GM12878 (cell line): Measurements from ENCODE around the gene ANKFY1. TPM values are rescaled to one million over a fixed set of nuclear protein-coding genes. Genes with fewer than 3 reads are reported as not detected.

Experiments
- ATAC-seq: fragments of 200-7000 bp; cut with Tn5 transposase; 3 replicates; pipeline ENCODE4 v1.9.1; 2020; ENCODE audit warnings: mild to moderate bottlenecking, moderate library complexity
- BruUV-seq: library from RNA; stranded (reverse); fragments of 400-500 nt; replicated peaks from 2 replicates; lab custom pipeline; 2021; lab: Mats Ljungman, UMichigan
- CTCF ChIA-PET: fragments of 300-600 bp; sonication (Branson Sonifier 250); formaldehyde crosslinking; extraction: SDS; loops from one replicate; lab custom pipeline; 2021; ENCODE audit warnings: inconsistent platforms; lab: Yijun Ruan, JAX
- POLR2A ChIA-PET: fragments of 350-600 bp; formaldehyde crosslinking; extraction: SDS; loops from one replicate; lab custom pipeline; 2021; ENCODE audit warnings: inconsistent platforms; lab: Charles Lee
- RAD21 ChIA-PET: fragments of 300-600 bp; sonication (Branson Sonifier 250); formaldehyde crosslinking; loops from one replicate; lab custom pipeline; 2023; ENCODE audit warnings: antibody characterized with exemption; ENCODE audit not compliant: unreplicated experiment; lab: Charles Lee
- SMC1A ChIA-PET: fragments of 300-600 bp; sonication (Branson Sonifier 250); formaldehyde crosslinking; loops from one replicate; lab custom pipeline; 2023; ENCODE audit not compliant: unreplicated experiment, uncharacterized antibody; lab: Charles Lee
- DNase-seq: peaks from one replicate; pipeline ENCODE4 v3.0.0-alpha.2; 2011; ENCODE audit warnings: low read depth, low spot score
- FAIRE-seq: peaks from 3 replicates; lab custom pipeline; 2011; peaks lifted over from hg19 to GRCh38; lab: Jason Lieb, UNC
- H2AFZ ChIP-seq: 2 replicates; pipeline ENCODE4 v1.6.0; 2011; ENCODE audit warnings: low read depth, low read length, control low read depth; ENCODE audit not compliant: control insufficient read depth
- H3K27ac ChIP-seq: 2 replicates; pipeline ENCODE4 v1.5.1; 2011; ENCODE audit warnings: control low read depth; ENCODE audit not compliant: control insufficient read depth, insufficient read depth
- H3K27me3 ChIP-seq, 2 experiments: replicated peaks in 1 of 2; 2 replicates each; pipeline versions ENCODE4 v1.6.0 to v1.6.1; 2011; ENCODE audit warnings: low read length in 1 of 2; ENCODE audit not compliant: control insufficient read depth in 2 of 2, insufficient read depth in 2 of 2
- H3K36me3 ChIP-seq, 2 experiments: 2 replicates each; pipeline ENCODE4 v1.5.1; 2011; ENCODE audit warnings: low read length in 1 of 2; ENCODE audit not compliant: control insufficient read depth in 2 of 2, insufficient read depth in 2 of 2
- H3K4me1 ChIP-seq: 2 replicates; pipeline ENCODE4 v1.6.1; 2011; ENCODE audit warnings: mild to moderate bottlenecking, low read length, moderate library complexity, mixed read lengths; ENCODE audit not compliant: control insufficient read depth, insufficient read depth
- H3K4me2 ChIP-seq: 2 replicates; pipeline ENCODE4 v1.6.0; 2011; ENCODE audit warnings: control low read depth; ENCODE audit not compliant: control insufficient read depth, insufficient read depth
- H3K4me3 ChIP-seq: fragments of 200-600 bp; sonication (generic); 2 replicates; pipeline ENCODE4 v1.5.1; 2016
- H3K79me2 ChIP-seq: 2 replicates; pipeline ENCODE4 v1.6.0; 2011; ENCODE audit warnings: low read length; ENCODE audit not compliant: control insufficient read depth, insufficient read depth
- H3K9ac ChIP-seq: 2 replicates; pipeline ENCODE4 v1.8.0; 2011; ENCODE audit warnings: low read length, control low read depth, mixed read lengths; ENCODE audit not compliant: control insufficient read depth, insufficient read depth
- H3K9me3 ChIP-seq: replicated peaks from 3 replicates; pipeline ENCODE4 v1.5.1; 2011; ENCODE audit warnings: mild to moderate bottlenecking, low read length; ENCODE audit not compliant: control insufficient read depth, insufficient read depth
- H4K20me1 ChIP-seq: 2 replicates; pipeline ENCODE4 v1.6.0; 2011; ENCODE audit not compliant: control insufficient read depth, insufficient read depth
- CBX5 ChIP-seq: sonication (generic); IDR thresholded peaks from 2 replicates; pipeline ENCODE4 v1.6.1; 2016; ENCODE audit warnings: low read depth, moderate library complexity, mild to moderate bottlenecking, inconsistent platforms
- CREB1 ChIP-seq: IDR thresholded peaks from 2 replicates; pipeline ENCODE4 v1.6.1; 2012; ENCODE audit warnings: low read depth, mild to moderate bottlenecking, inconsistent platforms
- EGR1 ChIP-seq, 2 experiments: IDR thresholded peaks; 1 replicate in 1 of 2; 2 replicates in 1 of 2; pipeline ENCODE4 v1.6.1; 2011 to 2012; ENCODE audit warnings: low read depth in 2 of 2, low read length in 2 of 2, borderline replicate concordance in 1 of 2, mild to moderate bottlenecking in 1 of 2, moderate library complexity in 1 of 2
- ESRRA ChIP-seq: IDR thresholded peaks from 2 replicates; pipeline ENCODE4 v1.6.1; 2012; ENCODE audit warnings: mild to moderate bottlenecking, low read length, improper control_type of control experiment
- FOS ChIP-seq: IDR thresholded peaks from 3 replicates; pipeline ENCODE4 v1.6.1; 2011; ENCODE audit warnings: borderline replicate concordance; ENCODE audit not compliant: insufficient read length; ENCODE audit errors: extremely low read depth
- GABPA ChIP-seq: IDR thresholded peaks from 2 replicates; pipeline ENCODE4 v1.6.1; 2014; ENCODE audit warnings: antibody characterized with exemption, low read depth, mild to moderate bottlenecking, inconsistent platforms
- NR2F1 ChIP-seq: fragments of 450-650 bp; conservative IDR thresholded peaks from 2 replicates; pipeline ENCODE4 v1.6.1; 2017; ENCODE audit warnings: mild to moderate bottlenecking
- POLR2AphosphoS5 ChIP-seq: IDR thresholded peaks from 2 replicates; pipeline ENCODE4 v1.6.1; 2011; ENCODE audit warnings: mild to moderate bottlenecking, low read length, inconsistent platforms
- RBBP5 ChIP-seq: fragments of 200-600 bp; sonication (generic); conservative IDR thresholded peaks from 2 replicates; pipeline ENCODE4 v1.6.1; 2016
- YY1 ChIP-seq: IDR thresholded peaks from 2 replicates; pipeline ENCODE4 v1.6.1; 2011; ENCODE audit warnings: low read depth, mild to moderate bottlenecking, low read length
- ZNF24 ChIP-seq: fragments of 450-650 bp; IDR thresholded peaks from 2 replicates; pipeline ENCODE4 v1.6.1; 2017; ENCODE audit warnings: antibody characterized with exemption, mild to moderate bottlenecking
- WGBS: methylation state at CpG from one replicate; pipeline ENCODE4 v1.1.6; 2016; ENCODE audit warnings: low lambda C conversion rate; ENCODE audit not compliant: insufficient replicate concordance, insufficient coverage; ENCODE audit errors: missing lambda C conversion rate; 5-methylcytosine and 5-hydroxymethylcytosine counted together
- in situ Hi-C: fragments of 300-500 bp; cut with MboI; formaldehyde crosslinking; loops from 9 replicates; pipeline ENCODE4 v1.14.3; 2018; ENCODE audit warnings: mixed read lengths
- intact Hi-C: fragments of 100-400 bp; cut with micrococcal nuclease; formaldehyde crosslinking; loops from one replicate; pipeline ENCODE4 v1.14.2; 2022; ENCODE audit not compliant: unreplicated experiment
- polyA plus RNA-seq, 11 experiments: library from polyadenylated mRNA; depleted of rRNA in 4 of 11; unstranded in 6 of 11; stranded (reverse) in 5 of 11; fragments of >200 nt; fragmentation: Nextera tagmentation in 4 of 11; fragmentation: Illumina TruSeq in 1 of 11; extraction: Ambion mirVana in 4 of 11; extraction: Trizol in 1 of 11; gene quantifications; 1 replicate in 1 of 11; 2 replicates in 10 of 11; pipeline versions ENCODE4 v1.2.1 to v1.2.3, GENCODE V29; 2011 to 2016; ENCODE audit warnings: inconsistent platforms in 2 of 11, missing spikeins in 2 of 11, low read depth in 1 of 11
- total RNA-seq, 4 experiments: library from RNA; depleted of rRNA in 3 of 4; stranded (reverse); fragments of >200 nt in 3 of 4; fragmentation: Illumina TruSeq in 1 of 4; extraction: Trizol in 1 of 4; gene quantifications; 2 replicates each; pipeline versions ENCODE4 v1.2.1 to v1.2.3, GENCODE V29; 2013 to 2021
- TF ChIP-seq, protein P1 (sequence below): IDR thresholded peaks from 2 replicates; pipeline ENCODE4 v1.6.1; 2012; ENCODE audit warnings: low read depth, low read length, improper control_type of control experiment
- TF ChIP-seq, protein P2 (sequence below): IDR thresholded peaks from 2 replicates; pipeline ENCODE4 v1.6.1; 2012; ENCODE audit warnings: low read depth, low read length, improper control_type of control experiment
- TF ChIP-seq, protein P3 (sequence below): IDR thresholded peaks from 2 replicates; pipeline ENCODE4 v1.6.1; 2012; ENCODE audit warnings: mild to moderate bottlenecking, low read depth, low read length
- TF ChIP-seq, protein P4 (sequence below): fragments of 450-650 bp; IDR thresholded peaks from 2 replicates; pipeline ENCODE4 v1.6.1; 2017; ENCODE audit warnings: antibody characterized with exemption, mild to moderate bottlenecking, moderate library complexity

Gene ANKFY1
- total and polyA plus RNA-seq, 10 of the 15 experiments (the other 5 are each of a cell fraction or from before 2014, with no cell fraction given) = 3.0 to 27.7 (median 16.4) TPM

DNA sequence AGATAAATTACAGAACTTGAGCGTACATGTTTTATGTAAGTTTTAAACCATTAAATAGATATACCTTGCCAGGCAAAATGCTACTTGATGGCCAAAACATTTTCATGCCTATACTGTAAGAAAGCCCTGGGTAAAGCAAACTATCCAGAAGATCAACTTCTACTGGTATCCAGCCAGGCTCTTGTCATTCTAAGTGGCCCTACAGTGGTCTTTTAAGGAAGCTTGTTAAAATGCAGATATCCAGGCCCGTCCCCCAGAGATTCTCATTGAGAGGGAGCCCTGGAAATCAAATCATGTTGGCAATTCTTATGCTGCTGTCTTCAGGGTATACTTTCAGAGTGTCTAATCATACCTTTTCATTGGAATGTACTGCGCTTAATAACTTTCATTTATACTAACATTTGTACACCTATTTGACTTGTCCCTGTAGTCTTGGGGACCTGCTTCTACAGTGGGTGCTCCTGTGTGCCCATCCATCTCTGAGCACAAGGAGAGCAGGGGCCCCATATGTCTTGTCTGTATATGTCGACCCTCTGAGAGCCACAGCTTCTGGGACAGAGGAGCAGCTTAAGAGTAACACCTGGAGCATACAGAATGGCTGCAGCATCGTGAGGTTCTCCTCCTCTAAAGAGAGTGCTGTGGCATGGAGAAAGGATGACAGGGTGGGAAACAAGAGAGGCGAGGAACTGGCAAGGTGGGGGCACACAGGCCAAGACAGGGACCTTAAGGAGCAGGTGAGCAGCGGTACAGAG, 43.6 kb upstream of the ANKFY1 start:
- intact Hi-C loops = no loop called here
- no peak overlapping the region for H2AFZ ChIP-seq
- H3K4me2 ChIP-seq = no peak overlapping the region
- no TSS peak for BruUV-seq
- SMC1A ChIA-PET = interaction anchor here (0.6 to 1.5 kb wide), 4 partner anchors 9 to 92 kb away, joined by 3 to 14 read pairs (median 3); no protein-coding TSS in a partner anchor
- peaks cover 5% of the 10 kb centered on the region; the same call in 1 of the 2 replicates for H3K4me1 ChIP-seq
- H3K27me3 ChIP-seq = no peaks in the 10 kb centered on the region
- H4K20me1 ChIP-seq = 0 out of 2 replicates have a peak, but pooled peaks cover 5% of the 10 kb centered on the region
- RAD21 ChIA-PET = interaction anchor here (4.9 kb wide), 1 partner anchor 91 kb away, joined by 22 read pairs; no protein-coding TSS in a partner anchor
- no peaks in the 10 kb centered on the region for H3K9me3 ChIP-seq
- peaks cover 56% of the 10 kb centered on the region for H3K79me2 ChIP-seq
- ATAC-seq (no peak), FAIRE-seq (no peak), DNase-seq (no peak)
- POLR2A ChIA-PET = no interaction called here
- H3K9ac ChIP-seq = no peak overlapping the region
- no peak overlapping the region for H3K27ac ChIP-seq
- H3K36me3 ChIP-seq = peaks cover 8 to 25% of the 10 kb centered on the region in 2 experiments
- no peak overlapping the region for H3K4me3 ChIP-seq
- 84% methylated on average over 7 of the region's 7 CpGs for WGBS
- CTCF ChIA-PET = interaction anchor here (1.1 to 1.4 kb wide), 5 partner anchors 11 to 95 kb away, joined by 3 to 4 read pairs (median 3); no protein-coding TSS in a partner anchor
- in situ Hi-C loops = no loop called here
- TF ChIP-seq, protein P1, sequence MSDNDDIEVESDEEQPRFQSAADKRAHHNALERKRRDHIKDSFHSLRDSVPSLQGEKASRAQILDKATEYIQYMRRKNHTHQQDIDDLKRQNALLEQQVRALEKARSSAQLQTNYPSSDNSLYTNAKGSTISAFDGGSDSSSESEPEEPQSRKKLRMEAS = no peak
- no peak for TF ChIP-seq CBX5
- TF ChIP-seq, protein P2, sequence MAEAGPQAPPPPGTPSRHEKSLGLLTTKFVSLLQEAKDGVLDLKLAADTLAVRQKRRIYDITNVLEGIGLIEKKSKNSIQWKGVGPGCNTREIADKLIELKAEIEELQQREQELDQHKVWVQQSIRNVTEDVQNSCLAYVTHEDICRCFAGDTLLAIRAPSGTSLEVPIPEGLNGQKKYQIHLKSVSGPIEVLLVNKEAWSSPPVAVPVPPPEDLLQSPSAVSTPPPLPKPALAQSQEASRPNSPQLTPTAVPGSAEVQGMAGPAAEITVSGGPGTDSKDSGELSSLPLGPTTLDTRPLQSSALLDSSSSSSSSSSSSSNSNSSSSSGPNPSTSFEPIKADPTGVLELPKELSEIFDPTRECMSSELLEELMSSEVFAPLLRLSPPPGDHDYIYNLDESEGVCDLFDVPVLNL = no peak
- no peak for TF ChIP-seq FOS
- no peak for TF ChIP-seq NR2F1
- no peak for TF ChIP-seq ESRRA
- TF ChIP-seq ZNF24 = no peak
- TF ChIP-seq YY1 = no peak
- no peak for TF ChIP-seq POLR2AphosphoS5
- TF ChIP-seq, protein P3, sequence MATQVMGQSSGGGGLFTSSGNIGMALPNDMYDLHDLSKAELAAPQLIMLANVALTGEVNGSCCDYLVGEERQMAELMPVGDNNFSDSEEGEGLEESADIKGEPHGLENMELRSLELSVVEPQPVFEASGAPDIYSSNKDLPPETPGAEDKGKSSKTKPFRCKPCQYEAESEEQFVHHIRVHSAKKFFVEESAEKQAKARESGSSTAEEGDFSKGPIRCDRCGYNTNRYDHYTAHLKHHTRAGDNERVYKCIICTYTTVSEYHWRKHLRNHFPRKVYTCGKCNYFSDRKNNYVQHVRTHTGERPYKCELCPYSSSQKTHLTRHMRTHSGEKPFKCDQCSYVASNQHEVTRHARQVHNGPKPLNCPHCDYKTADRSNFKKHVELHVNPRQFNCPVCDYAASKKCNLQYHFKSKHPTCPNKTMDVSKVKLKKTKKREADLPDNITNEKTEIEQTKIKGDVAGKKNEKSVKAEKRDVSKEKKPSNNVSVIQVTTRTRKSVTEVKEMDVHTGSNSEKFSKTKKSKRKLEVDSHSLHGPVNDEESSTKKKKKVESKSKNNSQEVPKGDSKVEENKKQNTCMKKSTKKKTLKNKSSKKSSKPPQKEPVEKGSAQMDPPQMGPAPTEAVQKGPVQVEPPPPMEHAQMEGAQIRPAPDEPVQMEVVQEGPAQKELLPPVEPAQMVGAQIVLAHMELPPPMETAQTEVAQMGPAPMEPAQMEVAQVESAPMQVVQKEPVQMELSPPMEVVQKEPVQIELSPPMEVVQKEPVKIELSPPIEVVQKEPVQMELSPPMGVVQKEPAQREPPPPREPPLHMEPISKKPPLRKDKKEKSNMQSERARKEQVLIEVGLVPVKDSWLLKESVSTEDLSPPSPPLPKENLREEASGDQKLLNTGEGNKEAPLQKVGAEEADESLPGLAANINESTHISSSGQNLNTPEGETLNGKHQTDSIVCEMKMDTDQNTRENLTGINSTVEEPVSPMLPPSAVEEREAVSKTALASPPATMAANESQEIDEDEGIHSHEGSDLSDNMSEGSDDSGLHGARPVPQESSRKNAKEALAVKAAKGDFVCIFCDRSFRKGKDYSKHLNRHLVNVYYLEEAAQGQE = no peak
- TF ChIP-seq, protein P4, sequence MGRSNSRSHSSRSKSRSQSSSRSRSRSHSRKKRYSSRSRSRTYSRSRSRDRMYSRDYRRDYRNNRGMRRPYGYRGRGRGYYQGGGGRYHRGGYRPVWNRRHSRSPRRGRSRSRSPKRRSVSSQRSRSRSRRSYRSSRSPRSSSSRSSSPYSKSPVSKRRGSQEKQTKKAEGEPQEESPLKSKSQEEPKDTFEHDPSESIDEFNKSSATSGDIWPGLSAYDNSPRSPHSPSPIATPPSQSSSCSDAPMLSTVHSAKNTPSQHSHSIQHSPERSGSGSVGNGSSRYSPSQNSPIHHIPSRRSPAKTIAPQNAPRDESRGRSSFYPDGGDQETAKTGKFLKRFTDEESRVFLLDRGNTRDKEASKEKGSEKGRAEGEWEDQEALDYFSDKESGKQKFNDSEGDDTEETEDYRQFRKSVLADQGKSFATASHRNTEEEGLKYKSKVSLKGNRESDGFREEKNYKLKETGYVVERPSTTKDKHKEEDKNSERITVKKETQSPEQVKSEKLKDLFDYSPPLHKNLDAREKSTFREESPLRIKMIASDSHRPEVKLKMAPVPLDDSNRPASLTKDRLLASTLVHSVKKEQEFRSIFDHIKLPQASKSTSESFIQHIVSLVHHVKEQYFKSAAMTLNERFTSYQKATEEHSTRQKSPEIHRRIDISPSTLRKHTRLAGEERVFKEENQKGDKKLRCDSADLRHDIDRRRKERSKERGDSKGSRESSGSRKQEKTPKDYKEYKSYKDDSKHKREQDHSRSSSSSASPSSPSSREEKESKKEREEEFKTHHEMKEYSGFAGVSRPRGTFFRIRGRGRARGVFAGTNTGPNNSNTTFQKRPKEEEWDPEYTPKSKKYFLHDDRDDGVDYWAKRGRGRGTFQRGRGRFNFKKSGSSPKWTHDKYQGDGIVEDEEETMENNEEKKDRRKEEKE = no peak
- TF ChIP-seq EGR1 (IDR thresholded peaks at IDR 0.05; ENCODE audit: borderline replicate concordance in 1 of 2, low read depth in 2 of 2, low read length in 2 of 2) = no peak
- no peak for TF ChIP-seq GABPA
- no peak for TF ChIP-seq RBBP5
- no peak for TF ChIP-seq CREB1
